Dermis blood vessel endothelial cell (primary cell): ENCODE results near the gene CLEC5A. TPM values are rescaled to one million over a fixed set of nuclear protein-coding genes. Genes with fewer than 3 reads are reported as not detected.
"Not testable (repeated sequence)": the region's sequence is repeated elsewhere in the genome, so short reads cannot be mapped to it uniquely, and the experiment has no call there.

Experiments
- DNase-seq: peaks from one replicate; pipeline ENCODE4 v3.0.0; 2010
- total RNA-seq: library from RNA; depleted of rRNA; stranded (reverse); fragments of >200 nt; gene quantifications from 2 replicates; pipeline ENCODE4 v1.2.3, GENCODE V29; 2014

The CLEC5A gene
- total RNA-seq, 1 donor from 2014 or later: not detected

DNA sequence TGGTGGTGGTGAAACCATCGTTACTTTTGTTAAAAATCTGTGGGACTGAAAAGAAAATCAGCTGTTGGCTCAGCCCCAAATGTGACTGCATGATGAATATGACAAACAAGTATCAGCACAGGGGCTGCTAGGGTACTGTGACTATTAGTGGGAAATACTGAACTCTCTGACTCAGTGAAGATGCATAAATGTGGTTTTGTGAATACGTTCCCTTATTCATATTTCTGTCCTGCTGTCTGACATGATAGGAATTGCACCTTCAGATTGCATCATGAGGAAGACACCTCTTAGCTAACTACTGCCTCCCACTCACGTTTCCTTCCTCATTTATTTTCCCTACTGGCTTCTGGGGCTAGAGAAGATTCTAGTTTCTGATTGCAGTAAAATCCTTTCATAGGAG, 1.4 kb downstream of the CLEC5A start:
- DNase-seq: no peak

- no peak for DNase-seq
These were observed 2.0 kb downstream of the CLEC5A start for GRCh38 chr7:141944811-141945210.

GRCh38 chr7:141943846-141944245, 2.9 kb downstream of the CLEC5A start:
- no peak for DNase-seq

GRCh38 chr7:141941075-141941474, 5.7 kb downstream of the CLEC5A start:
- DNase-seq: no peak

DNA sequence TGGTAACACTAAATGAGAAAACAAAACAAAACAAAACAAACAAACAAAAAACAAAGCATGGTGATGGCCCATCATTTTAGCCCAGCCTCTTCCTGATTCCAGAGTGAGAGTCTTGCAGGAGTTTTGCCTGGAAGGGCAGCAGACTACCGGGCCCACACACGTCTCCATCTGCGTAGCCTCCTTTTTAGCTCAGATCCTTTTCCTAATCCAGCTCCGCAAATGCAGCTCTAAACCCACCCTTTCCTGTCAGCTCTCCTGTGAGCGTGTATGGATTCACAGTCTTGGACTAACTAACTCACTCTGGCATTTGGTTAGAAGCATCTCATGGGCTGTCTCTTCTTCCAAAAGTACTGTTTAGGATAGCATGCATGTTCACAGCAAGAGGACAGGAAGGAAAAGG, 16.6 kb downstream of the CLEC5A start:
- no peak for DNase-seq

GRCh38 chr7:141928845-141929195, 18.0 kb downstream of the CLEC5A start:
- no peak for DNase-seq

DNA sequence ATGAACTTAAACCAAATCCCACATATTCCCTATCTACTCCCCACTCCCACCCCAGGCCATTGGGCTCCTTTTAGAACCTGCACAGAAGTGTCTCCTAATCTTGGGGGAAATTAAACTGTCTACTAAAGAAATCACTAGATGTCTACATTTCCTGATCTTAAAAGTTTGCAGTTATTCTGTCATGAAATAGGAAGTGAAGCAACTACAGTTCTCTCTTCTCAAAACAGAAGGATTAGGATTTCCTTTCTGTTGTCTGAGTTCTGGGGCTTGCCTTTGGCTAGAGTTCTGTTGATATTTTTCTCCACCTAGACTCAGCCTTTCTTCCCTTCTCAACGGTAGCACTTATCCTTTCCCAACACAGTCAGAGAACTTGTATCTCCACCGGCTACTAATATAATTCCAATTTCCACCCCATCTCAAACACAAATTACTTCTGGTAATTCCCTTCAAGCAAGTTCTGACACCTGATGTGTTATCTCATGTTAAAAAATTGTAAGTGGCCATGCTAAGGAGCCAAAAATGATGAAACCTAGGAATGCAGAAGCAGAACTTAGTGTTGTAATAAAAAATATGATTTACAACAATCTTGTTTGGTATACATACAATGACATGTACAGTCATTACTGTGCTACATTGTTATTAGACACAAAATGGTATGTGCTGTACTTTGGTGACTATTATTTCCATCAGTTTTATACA, 18.5 kb downstream of the CLEC5A start:
- DNase-seq: no peak

GRCh38 chr7:141920281-141920680, 26.5 kb downstream of the CLEC5A start:
- no peak for DNase-seq

DNA sequence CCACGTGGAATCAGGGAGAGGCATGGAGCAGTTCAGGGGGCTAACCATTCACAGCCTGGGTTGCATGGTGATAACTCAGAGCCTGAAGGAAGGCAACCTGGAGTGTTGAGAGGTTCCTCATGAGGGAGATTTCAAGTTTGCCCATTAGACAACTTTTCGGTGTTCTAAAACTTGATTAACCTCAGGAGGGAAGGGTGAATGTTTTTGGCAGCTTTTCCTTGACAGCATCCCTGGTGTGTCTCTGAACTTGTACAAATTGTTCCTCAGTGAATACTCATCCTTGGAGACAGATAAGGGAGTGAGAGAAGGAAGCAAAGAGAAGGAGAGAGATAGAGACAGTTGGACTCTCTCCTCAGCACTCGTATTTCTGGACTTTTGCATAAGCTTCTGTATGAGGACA, 30.7 kb downstream of the CLEC5A start, which contains the start of gene OR9A4:
Gene OR9A4 (plus strand): TSS at position 301 of the 400 bp plus-strand sequence. CDS start 2,477 bp downstream, outside the sequence.
- DNase-seq: no peak

DNA sequence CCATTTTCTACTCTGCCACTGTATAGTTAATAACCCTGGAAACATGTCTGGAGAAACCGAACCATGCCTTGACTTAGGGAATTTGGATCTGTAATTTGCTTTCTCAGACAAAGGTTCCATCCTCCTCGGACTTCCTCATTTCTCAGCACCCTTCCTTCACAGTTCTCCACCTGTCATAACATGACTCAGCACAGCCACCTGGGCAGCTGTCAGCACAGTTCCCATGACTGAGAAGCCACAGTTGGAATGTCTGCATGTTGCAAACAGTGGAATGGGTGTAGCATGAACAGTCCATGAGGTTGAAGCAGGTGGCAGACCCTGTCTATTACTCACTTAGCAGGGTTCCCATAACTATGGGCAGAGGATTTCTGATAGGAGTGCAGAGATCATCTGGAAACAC, 31.2 kb downstream of the CLEC5A start:
- no peak for DNase-seq

DNA sequence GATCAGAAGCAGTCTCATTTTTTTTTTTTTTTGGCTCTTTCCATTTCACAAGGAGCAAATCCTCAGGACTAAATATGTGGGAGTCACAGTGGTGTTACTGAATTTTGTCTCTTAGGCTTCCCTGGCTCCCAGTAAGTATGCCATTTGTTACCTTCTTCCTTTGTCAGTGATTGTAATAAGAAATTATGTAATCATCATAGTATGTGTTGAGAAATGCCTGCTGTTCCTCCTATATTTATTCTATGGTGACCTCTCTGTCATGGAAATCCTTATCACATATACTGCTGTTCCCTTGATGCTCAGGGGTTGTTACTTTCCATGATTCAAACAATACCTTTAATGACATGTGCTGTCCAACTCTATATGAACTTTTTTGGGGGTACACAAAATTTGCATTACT, 35.4 kb downstream of the CLEC5A start:
- DNase-seq: no peak

GRCh38 chr7:141906285-141906684, 40.5 kb downstream of the CLEC5A start:
- DNase-seq: no peak

GRCh38 chr7:141899366-141899765, 47.4 kb downstream of the CLEC5A start:
- not testable (repeated sequence) for DNase-seq

GRCh38 chr7:141891336-141891735, 55.4 kb downstream of the CLEC5A start:
- DNase-seq: no peak

GRCh38 chr7:141889321-141889720, 57.5 kb downstream of the CLEC5A start:
- DNase-seq: no peak

DNA sequence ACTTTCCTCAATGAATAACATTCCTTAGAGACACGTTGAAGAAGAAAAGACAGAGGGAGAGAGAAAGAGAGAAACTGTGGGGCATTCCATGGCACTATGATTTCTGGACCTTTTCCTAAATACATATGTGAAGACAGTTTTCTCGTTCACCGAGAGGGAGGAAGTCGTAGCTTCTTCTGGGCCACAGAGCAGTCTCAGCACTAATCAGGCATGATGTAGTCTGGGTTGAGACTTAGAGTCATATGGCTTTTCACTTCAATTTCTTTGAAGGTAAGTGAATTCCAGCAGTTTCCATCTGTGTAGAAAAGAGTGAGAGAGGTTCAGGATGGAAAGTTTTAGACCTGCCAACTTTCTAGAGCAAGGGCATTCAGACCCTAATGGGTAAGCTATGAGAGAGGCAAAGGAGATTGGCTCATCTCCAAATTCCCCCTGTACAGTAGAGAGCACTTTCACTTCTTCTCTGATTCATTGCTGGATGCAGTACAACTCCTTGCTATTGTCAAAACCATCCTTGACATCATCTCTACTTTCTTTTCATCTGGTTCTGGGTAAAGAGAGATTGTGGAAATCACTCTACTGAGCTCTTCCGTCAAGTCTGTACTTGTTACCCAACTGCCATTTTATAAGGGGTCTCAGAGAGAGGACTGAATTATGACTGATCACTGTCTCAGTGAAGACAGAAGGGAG, 62.1 kb downstream of the CLEC5A start:
- no peak for DNase-seq

- DNase-seq: no peak
These were observed 65.8 kb downstream of the CLEC5A start for GRCh38 chr7:141880960-141881359.

DNA sequence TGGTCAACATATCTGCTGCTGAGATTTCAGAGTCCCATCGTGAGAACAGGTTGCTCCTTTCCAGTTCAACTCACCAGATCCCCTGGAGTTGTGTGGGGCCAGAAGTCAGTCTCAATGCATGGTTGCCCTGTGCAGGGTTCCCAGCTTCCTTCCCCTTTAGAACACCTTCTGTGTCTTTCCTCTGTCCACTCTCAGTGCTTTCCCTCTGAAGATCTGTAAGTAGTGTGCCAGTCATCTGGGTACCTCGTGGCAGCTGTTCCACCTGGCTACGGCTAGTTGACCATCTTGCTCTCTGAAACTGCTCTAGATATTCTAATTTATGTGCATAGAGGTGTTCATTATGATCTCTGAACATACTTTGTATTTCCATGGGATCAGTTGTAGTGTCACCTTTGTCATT, 69.4 kb downstream of the CLEC5A start:
- no peak for DNase-seq

Other genes starting within 250 kb of the CLEC5A start
- gene DENND11, start 244.8 kb downstream of the CLEC5A start, total RNA-seq: 65.4 and 76.9 TPM in 2 replicates
- not detected in 2 replicates for gene WEE2, start 238.6 kb downstream of the CLEC5A start, total RNA-seq
- gene SSBP1, start 208.6 kb downstream of the CLEC5A start, total RNA-seq: 152 and 197 TPM in 2 replicates
- gene TAS2R3, start 182.9 kb downstream of the CLEC5A start, total RNA-seq: 0.74 and 2.0 TPM in 2 replicates
- 0.42 and 0.68 TPM in 2 replicates for gene TAS2R4, start 170.3 kb downstream of the CLEC5A start, total RNA-seq
- gene TAS2R5, start 156.8 kb downstream of the CLEC5A start, total RNA-seq: 0.47 and 0.68 TPM in 2 replicates
- gene PRSS37, start 105.5 kb downstream of the CLEC5A start, total RNA-seq: not detected in 2 replicates
- gene OR9A4, start 30.6 kb downstream of the CLEC5A start, total RNA-seq: not detected in 2 replicates
- not detected in 2 replicates for gene TAS2R38, start 26.8 kb upstream of the CLEC5A start, total RNA-seq
- under 0.01 TPM in 1 of 2 replicates, not detected in the other for gene MGAM, start 48.9 kb upstream of the CLEC5A start, total RNA-seq
- gene MGAM2, start 164.7 kb upstream of the CLEC5A start, total RNA-seq: not detected in 2 replicates